WERI-Rb-1 (cell line): ENCODE measurements around the gene GGCX.
A peak's percentile ranks its signal among the peaks of the same experiment; 100 is the strongest.
"Not testable (repeated sequence)": the region's sequence is repeated elsewhere in the genome, so short reads cannot be mapped to it uniquely, and the experiment has no call there.

Experiments used
- DNase-seq: peaks from one replicate; pipeline ENCODE4 v3.0.0-alpha.2; 2020
- H3K27ac ChIP-seq: fragments of 250-450 bp; sonication (Bioruptor Pico); 2 replicates; pipeline ENCODE4 v1.5.1; 2020; ENCODE audit warnings: mild to moderate bottlenecking, moderate library complexity
- H3K27me3 ChIP-seq: fragments of 250-450 bp; sonication (Bioruptor Pico); 2 replicates; pipeline ENCODE4 v1.5.1; 2021; ENCODE audit warnings: mild to moderate bottlenecking, low read depth, moderate library complexity; ENCODE audit not compliant: insufficient read depth, severe bottlenecking
- H3K36me3 ChIP-seq: fragments of 250-450 bp; sonication (Bioruptor Pico); 2 replicates; pipeline ENCODE4 v1.5.1; 2020; ENCODE audit warnings: mild to moderate bottlenecking, moderate library complexity
- H3K4me3 ChIP-seq: 2 replicates; pipeline ENCODE4 v1.5.1; 2011; ENCODE audit warnings: low read depth, mild to moderate bottlenecking, control low read depth, low read length
- H3K9me3 ChIP-seq: fragments of 250-450 bp; sonication (Bioruptor Pico); 2 replicates; pipeline ENCODE4 v1.5.1; 2021; ENCODE audit warnings: mild to moderate bottlenecking, moderate library complexity; ENCODE audit not compliant: severe bottlenecking
- CTCF ChIP-seq: IDR thresholded peaks from 2 replicates; pipeline ENCODE4 v1.5.1; 2011; ENCODE audit warnings: low read depth, mild to moderate bottlenecking, control low read depth, inconsistent platforms, low read length

GGCX gene

DNA sequence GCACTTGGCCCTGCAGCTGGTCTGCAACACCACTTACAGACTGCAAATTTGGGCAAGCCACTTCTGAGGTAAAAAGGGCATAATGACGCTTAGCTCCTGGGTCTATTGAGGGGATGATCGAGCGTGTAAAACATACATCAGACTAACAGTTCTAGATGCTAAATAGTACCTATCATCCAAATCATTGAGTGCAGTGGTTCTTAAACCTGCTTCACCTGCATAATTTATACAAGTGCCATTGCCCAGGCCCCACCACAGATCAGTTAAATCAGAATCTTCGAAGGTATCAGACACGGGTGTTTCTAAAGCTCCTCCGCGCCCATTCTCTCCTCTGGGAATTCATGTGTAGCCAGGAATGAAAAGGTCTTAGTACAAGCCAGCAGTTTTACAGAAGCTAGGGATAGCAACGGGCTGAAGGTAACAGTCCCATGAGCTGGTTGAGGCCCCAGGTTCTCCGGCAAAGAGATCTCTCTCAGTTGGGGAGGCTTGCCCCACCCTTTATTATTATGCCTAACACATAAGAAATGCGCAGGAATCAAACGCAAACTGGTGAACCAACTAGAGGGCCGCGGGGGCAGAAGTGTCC, 33.5 kb upstream of the GGCX start:
- Histone ChIP-seq H3K36me3 (peaks cover 18% of the 10 kb centered on the region), H3K9me3 (no peaks in the 10 kb centered on the region), H3K4me3 (peak overlapping the region; percentile 83), H3K27me3 (no peaks in the 10 kb centered on the region), H3K27ac (peak overlapping the region; percentile 77)
- TF ChIP-seq CTCF, result no peak
- DNase-seq, result no peak

DNA sequence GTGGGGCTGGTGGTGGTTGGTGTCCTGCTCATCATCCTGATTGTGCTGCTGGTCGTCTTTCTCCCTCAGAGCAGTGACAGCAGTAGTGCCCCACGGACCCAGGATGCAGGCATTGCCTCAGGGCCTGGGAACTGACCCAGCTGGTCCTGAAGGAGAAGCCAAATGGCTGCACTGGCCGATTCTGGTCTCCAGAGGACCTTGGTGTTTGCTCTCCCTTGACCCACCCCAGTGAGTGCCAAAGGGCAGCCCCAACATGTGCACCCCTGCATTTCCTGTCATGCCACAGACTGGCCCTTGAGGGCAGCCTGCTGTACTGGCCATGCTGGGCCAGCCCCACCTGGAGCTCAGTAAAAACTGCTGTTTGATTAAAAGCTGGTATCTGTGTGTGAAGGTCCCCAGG, 31.7 kb upstream of the GGCX start:
- no peak overlapping the region for H3K27ac ChIP-seq
- no peak for TF ChIP-seq CTCF
- no peak overlapping the region for H3K4me3 ChIP-seq
- no peaks in the 10 kb centered on the region for H3K9me3 ChIP-seq
- H3K36me3 ChIP-seq, result peaks cover 12% of the 10 kb centered on the region
- H3K27me3 ChIP-seq, result no peaks in the 10 kb centered on the region
- DNase-seq, result no peak

DNA sequence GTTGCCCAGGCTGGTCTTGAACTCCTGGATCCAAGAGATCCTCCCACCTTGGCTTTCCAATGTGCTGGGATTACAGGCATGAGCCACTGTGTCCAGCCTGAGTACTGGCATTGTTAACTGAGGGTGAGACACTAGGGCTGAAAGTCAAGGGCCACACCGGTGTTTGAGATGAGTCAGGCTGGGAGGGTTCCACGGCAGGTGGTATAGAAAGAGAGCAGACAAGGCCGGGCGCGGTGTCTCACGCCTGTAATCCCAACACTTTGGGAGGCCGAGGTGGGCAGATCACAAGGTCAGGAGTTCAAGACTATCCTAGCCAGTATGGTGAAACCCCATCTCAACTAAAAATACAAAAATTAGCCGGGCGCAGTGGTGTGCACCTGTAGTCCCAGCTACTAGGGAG, 31.0 kb upstream of the GGCX start:
- H3K27ac ChIP-seq, H3K36me3 ChIP-seq, H3K27me3 ChIP-seq, H3K9me3 ChIP-seq, DNase-seq, H3K4me3 ChIP-seq: not testable (repeated sequence)

GRCh38 chr2:85591563-85591962, 30.3 kb upstream of the GGCX start:
- Histone ChIP-seq H3K9me3 (no peaks in the 10 kb centered on the region), H3K27me3 (no peaks in the 10 kb centered on the region), H3K4me3 (no peak overlapping the region), H3K27ac (no peak overlapping the region), H3K36me3 (no peaks in the 10 kb centered on the region; the same call in 1 of the 2 replicates)
- no peak for DNase-seq
- TF ChIP-seq CTCF, result no peak

GRCh38 chr2:85590950-85591349, 29.7 kb upstream of the GGCX start:
- Histone ChIP-seq H3K9me3 (no peaks in the 10 kb centered on the region), H3K27me3 (no peaks in the 10 kb centered on the region), H3K4me3 (no peak overlapping the region), H3K36me3 (no peaks in the 10 kb centered on the region), H3K27ac (no peak overlapping the region)
- no peak for TF ChIP-seq CTCF
- DNase-seq, result no peak

DNA sequence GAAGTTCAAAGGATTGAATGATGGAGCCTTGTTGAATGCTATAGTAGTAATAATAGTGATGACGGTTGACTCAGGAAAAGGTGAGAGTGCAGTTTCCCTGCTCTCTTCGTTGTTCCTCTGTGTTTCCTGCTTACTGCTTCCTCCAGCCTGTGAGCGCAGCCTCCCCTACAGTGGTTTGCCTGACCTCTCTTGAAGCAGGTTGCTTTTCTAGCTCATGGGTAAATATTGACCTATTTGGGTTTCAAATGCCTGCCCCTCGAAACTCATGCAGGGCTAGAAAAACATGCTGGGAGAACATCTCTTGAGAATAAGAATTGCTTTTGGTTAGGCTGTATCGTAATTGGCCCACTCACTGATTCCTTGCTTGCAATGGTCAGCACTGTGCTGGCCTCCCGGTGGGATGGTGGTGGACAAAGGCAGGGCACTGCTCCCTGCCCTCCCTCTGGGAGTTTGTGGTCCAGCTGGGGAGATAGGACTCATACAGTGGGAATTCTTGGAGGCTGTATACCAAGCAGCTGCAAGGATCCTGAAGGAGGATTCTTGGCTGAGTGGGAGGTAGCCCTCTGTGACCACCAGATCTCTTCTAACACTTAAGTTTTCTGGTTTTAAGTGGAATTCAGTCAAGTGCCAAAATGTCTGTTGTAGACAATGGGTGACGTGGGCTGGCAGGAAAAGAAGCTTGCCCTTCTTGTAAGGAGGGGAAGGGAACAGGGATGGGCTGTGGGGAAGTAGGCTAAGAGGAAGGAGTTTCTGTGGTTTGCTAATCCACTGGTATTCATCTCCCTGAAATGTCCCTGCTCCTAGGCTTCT, 28.9 kb upstream of the GGCX start:
- TF ChIP-seq CTCF, result no peak
- Histone ChIP-seq H3K36me3 (no peaks in the 10 kb centered on the region), H3K9me3 (no peaks in the 10 kb centered on the region), H3K27me3 (no peaks in the 10 kb centered on the region), H3K27ac (no peak overlapping the region), H3K4me3 (no peak overlapping the region)
- DNase-seq, result no peak
